ENCODE results near the gene ADAMTS15. TPM values are rescaled to one million over a fixed set of nuclear protein-coding genes. Genes with fewer than 3 reads are reported as not detected.

The ADAMTS15 gene
- total RNA-seq, 2 donors from 2014 or later, result 10.8 to 14.1 TPM

- no peak for DNase-seq (ENCODE audit: low spot score)
- H3K27ac ChIP-seq, result no peak overlapping the region
- TF ChIP-seq CTCF (IDR thresholded peaks at IDR 0.05), result no peak
These were observed 9.3 kb upstream of the ADAMTS15 start for GRCh38 chr11:130439160-130439519.

GRCh38 chr11:130439876-130440275 is 8.6 kb upstream of the ADAMTS15 start:
- DNase-seq (ENCODE audit: low spot score) (no peak), ATAC-seq (ENCODE audit: insufficient number of reproducible peaks, low FRiP score, low read depth) (no peak)
- no peak for TF ChIP-seq CTCF (IDR thresholded peaks at IDR 0.05)
- H3K27ac ChIP-seq, result no peak overlapping the region
- H3K4me1 ChIP-seq (ENCODE audit: control insufficient read depth in 1 of 2, low read depth in 2 of 2), result peaks cover 0 to 16% of the 10 kb centered on the region in 2 donors
- no peaks in the 10 kb centered on the region for H3K27me3 ChIP-seq (replicated peaks; ENCODE audit: insufficient read depth)
- H3K9me3 ChIP-seq, result no peaks in the 10 kb centered on the region
- H3K4me3 ChIP-seq, result no peak overlapping the region
- H3K36me3 ChIP-seq, result no peaks in the 10 kb centered on the region

More at GRCh38 chr11:130439160-130439519, 9.3 kb upstream of the ADAMTS15 start:
- Histone ChIP-seq H3K9me3 (no peaks in the 10 kb centered on the region), H3K27me3 (replicated peaks; ENCODE audit: insufficient read depth) (no peaks in the 10 kb centered on the region), H3K4me3 (no peak overlapping the region), H3K36me3 (no peaks in the 10 kb centered on the region), H3K4me1 (ENCODE audit: control insufficient read depth in 1 of 2, low read depth in 2 of 2) (peaks cover 0 to 16% of the 10 kb centered on the region in 2 donors)
- ATAC-seq (ENCODE audit: insufficient number of reproducible peaks, low FRiP score, low read depth), result no peak

- no peak for ATAC-seq (ENCODE audit: insufficient number of reproducible peaks, low FRiP score, low read depth)
- Histone ChIP-seq H3K27me3 (replicated peaks; ENCODE audit: insufficient read depth) (no peaks in the 10 kb centered on the region), H3K4me3 (no peak overlapping the region), H3K36me3 (no peaks in the 10 kb centered on the region), H3K4me1 (ENCODE audit: control insufficient read depth in 1 of 2, low read depth in 2 of 2) (peaks cover 0 to 8% of the 10 kb centered on the region in 2 donors), H3K27ac (no peak overlapping the region), H3K9me3 (no peaks in the 10 kb centered on the region)
- no peak for DNase-seq (ENCODE audit: low spot score)
- no peak for TF ChIP-seq CTCF (IDR thresholded peaks at IDR 0.05)
These were observed 6.7 kb upstream of the ADAMTS15 start for GRCh38 chr11:130441719-130442118.

GRCh38 chr11:130442737-130443136 is 5.7 kb upstream of the ADAMTS15 start:
- ATAC-seq (ENCODE audit: insufficient number of reproducible peaks, low FRiP score, low read depth) (no peak), DNase-seq (ENCODE audit: low spot score) (no peak)
- H3K27me3 ChIP-seq (replicated peaks; ENCODE audit: insufficient read depth), result no peaks in the 10 kb centered on the region
- H3K36me3 ChIP-seq, result no peaks in the 10 kb centered on the region
- H3K27ac ChIP-seq, result no peak overlapping the region
- peaks cover 0 to 2% of the 10 kb centered on the region in 2 donors for H3K4me1 ChIP-seq (ENCODE audit: control insufficient read depth in 1 of 2, low read depth in 2 of 2)
- no peaks in the 10 kb centered on the region for H3K9me3 ChIP-seq
- no peak for TF ChIP-seq CTCF (IDR thresholded peaks at IDR 0.05)
- H3K4me3 ChIP-seq, result no peak overlapping the region

GRCh38 chr11:130445788-130446187 is 2.7 kb upstream of the ADAMTS15 start:
- TF ChIP-seq CTCF (IDR thresholded peaks at IDR 0.05), result no peak
- peaks cover 0 to 16% of the 10 kb centered on the region in 2 donors for H3K4me1 ChIP-seq (ENCODE audit: control insufficient read depth in 1 of 2, low read depth in 2 of 2)
- no peak overlapping the region for H3K4me3 ChIP-seq
- H3K36me3 ChIP-seq, result no peaks in the 10 kb centered on the region
- H3K9me3 ChIP-seq, result no peaks in the 10 kb centered on the region
- H3K27ac ChIP-seq, result no peak overlapping the region
- DNase-seq (ENCODE audit: low spot score) (no peak), ATAC-seq (ENCODE audit: insufficient number of reproducible peaks, low FRiP score, low read depth) (no peak)
- no peaks in the 10 kb centered on the region for H3K27me3 ChIP-seq (replicated peaks; ENCODE audit: insufficient read depth)

Measured in thoracic aorta (tissue), 2 donors.